Mesothelial cell of epicardium (in vitro differentiated cells): ENCODE data around the gene FRMD4A. TPM values are rescaled to one million over a fixed set of nuclear protein-coding genes. Genes with fewer than 3 reads are reported as not detected.

Experiments used
- DNase-seq, 2 experiments: peaks; one replicate each; pipeline ENCODE4 v3.0.0; 2021; ENCODE audit warnings: low spot score in 2 of 2; ENCODE audit not compliant: unreplicated experiment in 2 of 2
- H3K27ac Mint-ChIP-seq: 2 replicates; pipeline ENCODE4 v1.8.0; 2021; ENCODE audit warnings: mixed read lengths
- H3K27me3 Mint-ChIP-seq: 2 replicates; pipeline ENCODE4 v1.8.0; 2021; ENCODE audit warnings: low read depth, mixed read lengths
- H3K36me3 Mint-ChIP-seq: 2 replicates; pipeline ENCODE4 v1.8.0; 2021; ENCODE audit warnings: mixed read lengths
- H3K4me1 Mint-ChIP-seq: 2 replicates; pipeline ENCODE4 v1.8.0; 2021; ENCODE audit warnings: mixed read lengths
- H3K4me3 Mint-ChIP-seq: 2 replicates; pipeline ENCODE4 v1.8.0; 2021; ENCODE audit warnings: mild to moderate bottlenecking, moderate library complexity, mixed read lengths
- H3K9me3 Mint-ChIP-seq: 2 replicates; pipeline ENCODE4 v1.8.0; 2021; ENCODE audit warnings: mixed read lengths
- CTCF ChIP-seq: fragments of 200-600 bp; sonication (generic); IDR thresholded peaks from one replicate; pipeline ENCODE4 v1.5.0; 2021; ENCODE audit warnings: antibody characterized with exemption; ENCODE audit not compliant: unreplicated experiment
- total RNA-seq: library from RNA; stranded (reverse); gene quantifications from 3 replicates; pipeline ENCODE4 v1.2.1, GENCODE V29; 2021

The FRMD4A gene
- total RNA-seq, 1 donor from 2014 or later: 45.0 TPM

DNA sequence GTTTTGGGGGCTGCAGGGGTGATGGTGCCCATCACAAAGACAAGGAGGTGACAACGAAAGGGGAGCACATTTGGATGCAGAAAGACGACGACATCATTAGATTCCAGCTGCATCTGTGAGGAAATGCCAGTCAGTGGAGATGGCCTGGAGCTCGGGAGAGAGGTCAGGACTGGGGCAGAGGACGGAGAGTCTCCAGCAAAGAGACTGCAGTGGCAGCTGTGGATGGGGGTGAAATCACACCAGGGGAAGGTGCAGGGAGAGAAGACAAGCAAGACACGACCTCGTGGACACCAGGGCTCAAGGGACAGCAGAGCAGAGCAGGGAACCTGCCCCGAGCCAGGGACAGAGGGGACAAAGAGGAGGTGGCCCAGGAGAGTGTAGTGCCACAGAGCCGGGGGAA is 540.5 kb downstream of the FRMD4A start:
- no peak for TF ChIP-seq CTCF
- no peaks in the 10 kb centered on the region for H3K9me3 Mint-ChIP-seq
- H3K27me3 Mint-ChIP-seq: no peaks in the 10 kb centered on the region
- peaks cover 6% of the 10 kb centered on the region for H3K36me3 Mint-ChIP-seq
- no peak for DNase-seq
- peaks cover 16% of the 10 kb centered on the region for H3K4me1 Mint-ChIP-seq
- H3K27ac Mint-ChIP-seq: no peak overlapping the region
- no peak overlapping the region for H3K4me3 Mint-ChIP-seq

DNA sequence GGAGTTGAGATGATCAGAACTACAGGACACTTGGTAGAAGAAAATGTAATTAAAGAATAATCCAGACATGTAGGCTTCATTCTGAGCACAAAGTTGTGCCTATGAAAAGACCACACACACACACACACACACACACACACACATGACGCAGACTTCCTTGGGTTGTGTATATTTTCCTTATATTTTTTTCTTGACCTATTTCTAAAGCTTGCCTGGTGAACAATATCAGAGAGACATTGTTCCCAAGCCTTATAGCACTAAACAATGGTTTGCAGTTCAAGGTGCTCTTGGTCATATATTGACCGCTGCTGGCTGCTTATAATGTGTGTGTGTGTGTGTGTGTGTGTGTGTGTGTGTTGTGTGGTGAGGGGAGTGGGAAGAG is 541.3 kb downstream of the FRMD4A start:
- TF ChIP-seq CTCF: no peak
- peaks cover 16% of the 10 kb centered on the region for H3K4me1 Mint-ChIP-seq
- H3K9me3 Mint-ChIP-seq: no peaks in the 10 kb centered on the region
- H3K4me3 Mint-ChIP-seq: no peak overlapping the region
- no peak overlapping the region for H3K27ac Mint-ChIP-seq
- H3K27me3 Mint-ChIP-seq: no peaks in the 10 kb centered on the region
- peaks cover 6% of the 10 kb centered on the region for H3K36me3 Mint-ChIP-seq
- no peak for DNase-seq

DNA sequence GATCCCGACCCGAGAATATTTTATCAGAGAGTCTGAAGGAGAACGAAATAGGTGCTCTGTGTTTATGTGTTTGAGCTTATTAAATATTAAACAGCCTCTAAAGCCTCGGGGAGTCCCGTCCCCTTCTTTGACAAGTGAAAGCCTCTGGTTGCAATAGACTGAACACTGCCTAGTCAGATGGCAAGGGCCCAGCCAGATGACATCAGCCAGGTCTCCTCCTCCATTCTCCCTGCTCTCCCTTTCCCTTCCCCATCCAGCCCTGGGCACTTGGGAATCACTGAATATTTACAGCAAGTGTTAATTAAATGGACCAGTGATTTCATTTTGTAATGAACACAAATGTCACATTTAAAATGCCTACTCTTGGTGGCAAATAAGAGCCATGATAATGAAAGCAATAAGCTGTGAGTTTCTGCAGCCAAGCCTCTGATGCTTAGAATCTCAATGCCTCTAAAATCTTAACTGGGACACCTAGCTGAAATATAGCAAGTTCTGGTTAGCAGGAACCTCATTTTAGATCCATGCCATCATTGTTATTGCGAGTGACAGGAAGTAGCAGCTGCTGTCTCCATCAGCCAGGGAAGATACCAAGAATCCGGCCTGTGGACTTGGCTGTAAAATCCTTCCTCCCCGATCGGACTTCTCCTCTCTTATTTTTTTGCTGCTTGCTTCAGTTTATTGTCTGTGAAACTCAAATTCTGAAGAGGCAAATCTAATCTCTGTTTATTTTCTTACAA is 541.8 kb downstream of the FRMD4A start:
- H3K27ac Mint-ChIP-seq: peak overlapping the region; percentile 57
- DNase-seq: no peak
- TF ChIP-seq CTCF: no peak

GRCh38 chr10:13788320-13788600 is 542.5 kb downstream of the FRMD4A start:
- no peaks in the 10 kb centered on the region for H3K27me3 Mint-ChIP-seq
- H3K4me1 Mint-ChIP-seq: peaks cover 16% of the 10 kb centered on the region
- no peak for TF ChIP-seq CTCF
- H3K9me3 Mint-ChIP-seq: no peaks in the 10 kb centered on the region
- no peak overlapping the region for H3K4me3 Mint-ChIP-seq
- peaks cover 2% of the 10 kb centered on the region for H3K36me3 Mint-ChIP-seq
- DNase-seq: no peak
- H3K27ac Mint-ChIP-seq: peak overlapping the region; percentile 57

More for the DNA sequence above, 541.8 kb downstream of the FRMD4A start:
- no peak overlapping the region for H3K4me3 Mint-ChIP-seq
- no peaks in the 10 kb centered on the region for H3K27me3 Mint-ChIP-seq
- no peaks in the 10 kb centered on the region for H3K9me3 Mint-ChIP-seq
- peaks cover 16% of the 10 kb centered on the region for H3K4me1 Mint-ChIP-seq
- peaks cover 6% of the 10 kb centered on the region for H3K36me3 Mint-ChIP-seq

- Mint-ChIP-seq H3K27me3 (no peaks in the 10 kb centered on the region), H3K36me3 (peaks cover 3% of the 10 kb centered on the region), H3K9me3 (no peaks in the 10 kb centered on the region), H3K4me3 (no peak overlapping the region), H3K4me1 (peaks cover 16% of the 10 kb centered on the region), H3K27ac (peak overlapping the region; percentile 18)
- DNase-seq: no peak
- TF ChIP-seq CTCF: no peak
These were observed 543.7 kb downstream of the FRMD4A start for GRCh38 chr10:13787015-13787421.

GRCh38 chr10:13784067-13784466 is 546.7 kb downstream of the FRMD4A start:
- TF ChIP-seq CTCF: no peak
- Mint-ChIP-seq H3K4me1 (peaks cover 16% of the 10 kb centered on the region), H3K36me3 (peaks cover 11% of the 10 kb centered on the region), H3K27me3 (no peaks in the 10 kb centered on the region), H3K9me3 (no peaks in the 10 kb centered on the region), H3K27ac (no peak overlapping the region), H3K4me3 (no peak overlapping the region)
- DNase-seq: no peak
